ENCODE results near the gene PVR. TPM values are rescaled to one million over a fixed set of nuclear protein-coding genes. Genes with fewer than 3 reads are reported as not detected.

PVR gene
- total RNA-seq, 1 experiment from 2014 or later = 47.7 TPM

GRCh38 chr19:44696939-44697669 is 53.4 kb downstream of the PVR start:
- no TSS peak for BruUV-seq (replicated peaks)
- POLR2A ChIA-PET = no interaction called here
- TF ChIP-seq CTCF (IDR thresholded peaks at IDR 0.05) = no peak
- no peak for TF ChIP-seq TCF7L2 (IDR thresholded peaks at IDR 0.05; ENCODE audit: low read depth, low read length)
- no peak for TF ChIP-seq POLR2AphosphoS5 (IDR thresholded peaks at IDR 0.05; ENCODE audit: low read depth, low read length)
- TF ChIP-seq REST (IDR thresholded peaks at IDR 0.05; ENCODE audit: insufficient read depth in 1 of 2, low read depth in 2 of 2, low read length in 1 of 2) = no peak
- H3K27ac ChIP-seq (ENCODE audit: low read length) = no peak overlapping the region
- CTCF ChIA-PET = no interaction called here
- H3K27me3 ChIP-seq (ENCODE audit: control insufficient read depth, insufficient read depth, low read length) = no peaks in the 10 kb centered on the region
- no peaks in the 10 kb centered on the region for H3K9me3 ChIP-seq (ENCODE audit: control insufficient read depth, insufficient read depth, low read depth, low read length)
- H3K4me3 ChIP-seq (ENCODE audit: low read depth in 2 of 2, low read length in 2 of 2) = no peak overlapping the region
- no peak for DNase-seq (ENCODE audit: low read depth, low spot score)
- H3K4me1 ChIP-seq (ENCODE audit: control insufficient read depth, insufficient read depth, low read length) = peaks cover 8% of the 10 kb centered on the region
- 0 out of 2 replicates have a peak, but pooled peaks have one; percentile 22 for ATAC-seq
- in situ Hi-C loops (cut with HindIII; ENCODE audit: low pct_unique_long_range_greater_than_20kb, low sequenced_read_pairs) (no loop called here), intact Hi-C loops (cut with micrococcal nuclease; ENCODE audit: unreplicated experiment) (no loop called here)
- no peaks in the 10 kb centered on the region for H3K36me3 ChIP-seq (ENCODE audit: control insufficient read depth, insufficient read depth, low read length)

- ATAC-seq (no peak), DNase-seq (ENCODE audit: low read depth, low spot score) (no peak)
- Histone ChIP-seq H3K27me3 (ENCODE audit: control insufficient read depth, insufficient read depth, low read length) (no peaks in the 10 kb centered on the region), H3K4me1 (ENCODE audit: control insufficient read depth, insufficient read depth, low read length) (peaks cover 2% of the 10 kb centered on the region; the same call in 1 of the 2 replicates), H3K4me3 (ENCODE audit: low read depth in 2 of 2, low read length in 2 of 2) (no peak overlapping the region), H3K27ac (ENCODE audit: low read length) (no peak overlapping the region), H3K9me3 (ENCODE audit: control insufficient read depth, insufficient read depth, low read depth, low read length) (no peaks in the 10 kb centered on the region), H3K36me3 (ENCODE audit: control insufficient read depth, insufficient read depth, low read length) (no peaks in the 10 kb centered on the region)
- in situ Hi-C loops (cut with HindIII; ENCODE audit: low pct_unique_long_range_greater_than_20kb, low sequenced_read_pairs) (no loop called here), intact Hi-C loops (cut with micrococcal nuclease; ENCODE audit: unreplicated experiment) (no loop called here)
- no peak for TF ChIP-seq REST (IDR thresholded peaks at IDR 0.05; ENCODE audit: insufficient read depth in 1 of 2, low read depth in 2 of 2, low read length in 1 of 2)
- TF ChIP-seq TCF7L2 (IDR thresholded peaks at IDR 0.05; ENCODE audit: low read depth, low read length) = no peak
- no peak for TF ChIP-seq CTCF (IDR thresholded peaks at IDR 0.05)
- no peak for TF ChIP-seq POLR2AphosphoS5 (IDR thresholded peaks at IDR 0.05; ENCODE audit: low read depth, low read length)
- TF ChIP-seq SIN3A (IDR thresholded peaks at IDR 0.05; ENCODE audit: borderline replicate concordance, insufficient read depth, low read depth, low read length) = no peak
- BruUV-seq (replicated peaks) = no TSS peak
- ChIA-PET CTCF (no interaction called here), POLR2A (no interaction called here)
Observed at GRCh38 chr19:44697670-44698034, 53.9 kb downstream of the PVR start.

Measured in Panc1 (cell line).